GM21529 (cell line): ENCODE data around the gene RUNDC3A.
A peak's percentile ranks its signal among the peaks of the same experiment; 100 is the strongest.
"Not testable (repeated sequence)": the region's sequence is repeated elsewhere in the genome, so short reads cannot be mapped to it uniquely, and the experiment has no call there.

ENCODE experiments used
- ATAC-seq: cut with Tn5 transposase; IDR thresholded peaks from one replicate; pipeline ENCODE4 v1.9.1; 2021; ENCODE audit not compliant: unreplicated experiment

The RUNDC3A gene

DNA sequence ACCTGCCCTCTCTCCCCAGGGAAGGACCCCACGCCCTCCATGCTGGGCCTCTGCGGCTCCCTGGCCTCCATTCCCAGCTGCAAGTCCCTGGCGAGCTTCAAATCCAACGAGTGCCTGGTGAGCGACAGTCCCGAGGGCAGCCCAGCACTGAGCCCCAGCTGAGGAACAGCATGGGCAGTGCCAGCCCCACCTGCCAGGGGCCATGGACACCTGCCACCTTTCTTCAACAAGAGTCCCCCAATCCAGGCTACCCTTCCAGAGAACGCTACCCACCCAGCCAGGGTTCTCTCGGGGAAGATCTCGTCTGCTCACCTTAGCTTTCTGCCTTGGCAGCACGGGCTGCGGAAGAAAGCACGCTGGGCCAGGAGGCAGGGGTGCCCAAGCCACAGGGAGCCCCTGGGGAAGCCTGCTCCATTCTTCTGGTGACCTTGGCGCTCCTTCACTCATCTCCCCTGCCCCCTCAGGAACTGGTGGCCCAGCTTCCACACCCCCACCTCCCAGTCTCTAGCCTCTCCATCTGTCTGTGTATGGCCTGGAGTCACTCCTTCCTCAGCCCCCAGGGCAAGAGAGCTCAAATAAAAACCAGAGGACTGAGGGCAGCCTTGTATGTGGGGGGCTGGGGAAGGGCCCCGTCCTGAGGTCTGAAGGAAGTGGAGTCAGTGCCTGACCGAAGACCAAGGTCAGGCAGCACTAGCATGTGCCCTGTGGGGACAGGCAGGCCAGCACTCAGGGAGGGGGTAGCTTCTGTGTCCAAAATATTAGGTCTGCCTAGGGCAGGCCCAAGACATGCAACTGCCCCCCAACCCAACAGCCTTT lies 9.9 kb downstream of the RUNDC3A start:
- no peak for ATAC-seq

- ATAC-seq = no peak
Observed at GRCh38 chr17:44320066-44320465, 11.7 kb downstream of the RUNDC3A start.

DNA sequence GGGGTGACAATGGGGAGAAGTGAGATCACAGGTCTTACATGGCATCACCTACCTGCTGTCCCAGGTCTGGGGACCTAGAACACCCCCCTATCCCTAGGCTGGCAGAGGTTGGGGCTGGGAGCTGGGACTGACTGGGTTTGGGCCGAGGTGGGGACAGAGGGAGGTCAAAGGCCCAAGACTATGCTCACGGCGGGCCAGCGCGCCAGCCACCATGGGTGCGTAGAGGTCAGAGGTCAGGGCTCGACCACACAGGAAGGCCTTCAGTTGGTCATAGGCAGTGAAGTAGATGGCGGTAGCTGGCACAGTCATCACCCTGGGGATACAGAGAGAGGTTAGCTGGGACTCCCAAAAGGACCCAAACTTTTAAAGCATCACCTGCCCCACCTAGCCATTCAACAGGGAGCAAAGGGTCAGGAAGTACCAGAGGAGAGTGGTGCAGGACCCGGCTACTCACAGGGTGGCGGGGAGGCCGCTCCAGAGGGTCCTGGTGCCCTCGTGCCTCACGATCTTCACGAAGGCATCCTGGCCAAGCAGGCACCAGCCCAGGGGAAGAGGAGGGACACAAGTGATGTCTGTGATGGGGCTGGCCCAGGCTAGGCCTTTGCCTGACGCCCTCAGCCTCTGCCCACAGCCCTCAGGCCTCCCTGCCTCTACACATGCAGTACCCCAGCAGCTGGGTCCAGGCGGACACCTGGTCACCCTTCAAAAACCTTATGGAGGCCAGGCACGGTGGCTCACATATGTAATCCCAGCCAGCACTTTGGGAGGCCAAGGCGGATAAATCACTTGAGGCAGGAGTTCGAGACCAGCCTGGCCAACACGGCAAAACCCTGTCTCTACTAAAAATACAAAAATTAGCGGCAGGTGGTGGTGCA lies 13.1 kb downstream of the RUNDC3A start:
- ATAC-seq = no peak

DNA sequence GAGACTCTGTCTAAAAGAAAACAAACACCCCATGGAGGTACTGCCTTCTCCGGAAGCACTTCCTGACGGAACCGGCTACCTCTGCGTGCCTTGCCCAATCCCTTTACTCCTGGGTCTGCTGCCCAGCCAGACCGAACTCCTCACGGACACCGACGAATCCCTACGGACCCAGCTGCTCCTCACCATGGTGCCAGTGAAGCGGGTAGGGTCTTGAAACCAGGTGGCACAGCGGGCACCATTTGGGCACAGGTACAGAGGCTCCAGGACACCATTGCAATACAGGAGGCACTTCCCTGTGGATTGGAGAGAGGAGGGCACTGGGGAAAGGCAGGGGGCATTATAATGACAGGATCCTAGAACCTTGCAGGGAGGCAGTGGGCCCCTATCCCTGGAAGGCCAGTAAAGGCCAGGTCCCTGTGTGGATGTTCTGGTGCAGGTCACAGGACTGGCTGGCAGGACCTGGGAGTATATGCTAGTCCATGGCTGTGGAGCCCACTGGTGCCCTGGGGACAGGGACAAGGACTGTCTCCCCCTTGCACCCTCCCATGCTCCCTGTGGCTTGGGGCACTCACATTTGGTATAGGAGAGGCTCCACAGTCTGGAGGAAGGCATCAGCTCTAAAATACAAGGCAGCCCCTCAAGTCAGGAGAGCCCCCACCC lies 14.0 kb downstream of the RUNDC3A start:
- ATAC-seq = no peak

DNA sequence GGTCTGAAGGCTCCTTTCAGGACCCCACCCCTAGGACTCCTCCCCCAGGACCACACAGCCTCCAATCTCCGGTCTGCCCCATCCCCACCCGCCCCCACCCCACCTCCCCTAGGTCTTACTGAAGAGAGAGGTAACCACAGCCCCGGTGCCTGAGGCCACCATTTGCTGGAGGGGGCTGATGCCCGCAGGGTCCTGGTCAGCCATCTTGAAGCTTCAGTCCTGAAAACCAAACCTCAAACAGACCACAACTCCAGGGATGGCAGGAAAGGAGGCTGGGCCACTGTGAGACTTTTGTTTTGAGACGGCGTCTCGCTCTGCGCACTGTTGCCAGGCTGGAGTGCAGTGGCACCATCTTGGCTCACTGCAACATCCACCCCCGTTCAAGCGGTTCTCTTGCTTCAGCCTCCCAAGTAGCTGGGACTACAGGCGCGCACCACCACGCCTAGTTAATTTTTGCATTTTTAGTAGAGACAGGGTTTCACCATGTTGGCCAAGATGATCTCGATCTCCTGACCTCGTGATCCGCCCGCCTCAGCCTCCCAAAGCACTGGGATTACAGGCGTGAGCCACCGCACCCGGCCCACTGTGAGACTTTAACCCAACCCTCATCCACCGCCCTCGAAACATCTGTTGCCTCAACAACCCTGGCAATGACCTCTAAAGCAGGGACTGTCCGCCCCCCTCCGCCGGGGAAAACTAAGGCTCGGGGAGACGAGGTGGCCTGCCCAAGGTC lies 15.1 kb downstream of the RUNDC3A start:
- ATAC-seq = no peak

- no peak for ATAC-seq
Observed at GRCh38 chr17:44324092-44324570, 15.7 kb downstream of the RUNDC3A start.

- ATAC-seq = peak; percentile 53
Observed at GRCh38 chr17:44324571-44325275, 16.3 kb downstream of the RUNDC3A start, which contains the start of gene SLC25A39. TSS of gene SLC25A39 (minus strand) at chr17:44324823. CDS start at chr17:44323562, 1,261 bp downstream.

GRCh38 chr17:44326861-44327444 lies 18.6 kb downstream of the RUNDC3A start:
- ATAC-seq = peak; percentile 41

GRCh38 chr17:44327715-44328449 lies 19.5 kb downstream of the RUNDC3A start:
- no peak for ATAC-seq

DNA sequence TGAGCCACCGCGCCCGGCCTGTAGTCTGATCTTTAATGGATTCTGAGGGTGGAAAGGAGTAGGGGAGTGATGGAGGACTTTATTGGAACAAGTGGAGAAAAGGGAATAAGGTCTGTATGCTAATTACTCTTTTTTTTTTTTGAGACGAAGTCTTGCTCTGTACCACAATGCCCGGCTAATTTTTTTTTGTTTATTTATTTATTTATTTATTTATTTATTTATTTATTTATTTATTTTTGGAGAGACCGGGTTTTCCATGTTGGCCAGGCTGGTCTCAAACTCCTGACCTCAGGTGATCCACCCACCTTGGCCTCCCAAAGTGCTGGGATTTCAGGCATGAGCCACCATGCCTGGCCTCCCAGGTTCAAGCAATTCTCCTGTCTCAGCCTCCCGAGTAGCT lies 21.1 kb downstream of the RUNDC3A start:
- ATAC-seq = not testable (repeated sequence)

DNA sequence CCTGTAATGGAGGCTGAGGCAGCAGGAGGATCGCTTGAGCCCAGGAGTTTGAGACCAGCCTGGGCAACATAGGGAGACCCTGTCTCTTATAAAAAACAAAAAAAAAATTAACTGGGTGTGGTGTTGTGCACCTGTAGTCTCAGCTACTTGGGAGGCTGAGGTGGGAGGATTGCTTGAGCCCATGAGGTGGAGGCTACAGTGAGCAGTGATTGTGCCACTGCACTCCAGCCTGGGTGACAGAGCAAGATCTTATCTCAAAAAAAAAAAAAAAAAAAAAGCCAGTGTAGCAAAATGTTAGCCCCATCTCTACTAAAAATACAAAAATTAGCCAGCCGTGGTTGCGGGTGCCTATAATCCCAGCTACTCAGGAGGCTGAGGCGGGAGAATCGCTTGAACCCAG lies 21.9 kb downstream of the RUNDC3A start:
- not testable (repeated sequence) for ATAC-seq

DNA sequence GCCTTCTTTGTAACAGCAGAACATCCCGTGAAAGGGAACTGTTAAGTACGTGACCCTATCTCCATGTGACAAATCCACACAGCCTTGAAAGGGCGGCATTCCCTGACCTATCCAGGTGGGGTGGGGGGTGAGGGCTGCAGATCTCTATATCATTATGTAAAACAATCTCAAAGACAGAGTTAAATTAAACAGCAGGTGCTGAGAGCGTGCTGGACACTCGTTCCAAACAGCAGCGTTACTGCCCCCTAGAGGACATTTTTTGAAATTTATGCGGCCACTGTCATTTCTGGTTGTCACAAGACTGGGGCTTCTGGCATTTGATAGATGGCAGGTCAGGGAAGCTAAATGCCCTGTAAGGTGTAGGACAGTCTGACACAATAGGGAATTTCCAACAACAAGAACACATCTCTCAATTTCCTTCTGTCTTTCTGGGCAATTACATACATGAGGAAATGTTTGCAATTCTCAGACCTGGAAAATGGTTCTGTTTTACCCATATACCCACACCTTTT lies 22.9 kb downstream of the RUNDC3A start:
- no peak for ATAC-seq

DNA sequence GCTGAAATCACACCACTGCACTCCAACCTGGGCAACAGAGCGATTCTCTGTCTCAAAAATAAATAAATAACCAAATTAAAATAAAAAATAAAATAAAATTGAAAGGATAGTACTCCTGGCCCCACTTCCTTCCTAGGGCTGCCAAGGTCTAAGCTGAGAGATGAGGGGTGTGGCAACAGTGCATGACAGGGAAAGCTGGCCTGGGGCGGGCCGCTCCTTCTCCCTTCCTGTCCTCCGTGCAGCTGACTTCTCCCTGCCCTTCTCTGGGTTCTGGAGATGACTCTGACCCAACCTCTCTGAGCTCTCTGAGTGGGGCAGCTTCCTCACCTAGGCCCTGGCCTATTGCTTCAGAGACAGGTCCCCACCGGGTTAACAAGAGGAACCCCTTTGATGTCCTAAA lies 25.0 kb downstream of the RUNDC3A start:
- ATAC-seq = no peak

GRCh38 chr17:44334315-44334714 lies 25.9 kb downstream of the RUNDC3A start:
- ATAC-seq = no peak

GRCh38 chr17:44334727-44335126 lies 26.3 kb downstream of the RUNDC3A start:
- ATAC-seq = no peak

DNA sequence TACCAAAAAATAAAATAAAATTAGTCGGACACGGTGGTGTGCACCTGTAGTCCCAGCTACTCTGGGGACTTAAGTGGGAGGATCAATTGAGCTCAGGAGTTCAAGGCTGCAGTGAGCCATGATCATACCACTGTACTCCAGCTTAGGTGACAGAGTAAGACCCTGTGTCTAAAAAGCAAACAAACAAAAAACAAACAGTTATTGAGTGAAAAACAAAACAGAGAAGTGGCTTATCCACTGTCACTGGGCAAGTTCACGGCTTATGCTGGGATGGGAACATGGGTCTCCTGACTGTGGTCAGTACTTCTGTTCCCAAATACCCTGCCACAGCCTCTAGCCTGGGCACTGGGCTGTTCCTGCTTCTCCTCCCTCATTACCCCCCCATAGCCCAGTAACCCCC lies 27.2 kb downstream of the RUNDC3A start:
- ATAC-seq = no peak

- no peak for ATAC-seq
Observed at GRCh38 chr17:44335968-44336367, 27.6 kb downstream of the RUNDC3A start.

DNA sequence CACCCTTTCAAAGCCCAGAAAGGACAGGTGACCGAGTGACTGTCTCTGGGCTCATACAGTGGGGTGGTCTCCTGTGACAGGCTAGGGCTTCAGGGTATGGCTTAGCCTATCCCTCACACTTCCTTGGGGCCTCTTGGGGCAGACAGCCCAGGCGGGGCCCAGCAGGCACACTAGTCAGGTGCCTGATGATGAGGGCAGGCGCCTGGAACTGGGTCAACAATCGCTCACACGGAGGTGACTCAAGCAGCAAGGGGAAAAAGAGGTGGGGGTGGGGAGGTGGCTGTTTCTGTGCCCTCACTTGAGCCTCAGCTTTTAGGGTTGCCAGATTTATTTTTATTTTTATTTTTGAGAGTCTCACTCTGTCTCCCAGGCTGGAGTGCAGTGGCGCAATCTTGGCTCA lies 30.3 kb downstream of the RUNDC3A start:
- ATAC-seq = no peak

GRCh38 chr17:44340553-44340952 lies 32.2 kb downstream of the RUNDC3A start:
- not testable (repeated sequence) for ATAC-seq
